Transverse colon (tissue), 4 donors: ENCODE measurements around the gene PICK1. TPM values are rescaled to one million over a fixed set of nuclear protein-coding genes. Genes with fewer than 3 reads are reported as not detected.

Source experiments
- DNase-seq: peaks from one replicate; pipeline ENCODE4 v3.0.0-alpha.2; 2019
- H3K27ac ChIP-seq, 4 donors: fragments of 200-600 bp; sonication (generic); 2 replicates each; pipeline ENCODE4 v1.5.1; 2016 to 2018; ENCODE audit warnings: inconsistent platforms in 4 of 4
- H3K27me3 ChIP-seq: fragments of 200-600 bp; sonication (generic); 2 replicates; pipeline ENCODE4 v1.5.1; 2017; ENCODE audit warnings: inconsistent platforms
- H3K36me3 ChIP-seq, 4 donors: fragments of 200-600 bp; sonication (generic); 2 replicates each; pipeline ENCODE4 v1.5.1; 2017 to 2019; ENCODE audit warnings: inconsistent platforms in 4 of 4
- H3K4me1 ChIP-seq, 4 donors: fragments of 200-600 bp; sonication (generic); 2 replicates each; pipeline ENCODE4 v1.5.1; 2017 to 2020; ENCODE audit warnings: inconsistent platforms in 4 of 4
- H3K4me3 ChIP-seq, 4 donors: fragments of 200-600 bp; sonication (generic); 1 replicate in 1 of 4; 2 replicates in 3 of 4; pipeline versions ENCODE4 v1.5.1 to v1.6.1; 2017 to 2019; ENCODE audit warnings: inconsistent platforms in 4 of 4
- H3K9me3 ChIP-seq, 2 donors: fragments of 200-600 bp; sonication (generic); 2 replicates each; pipeline ENCODE4 v1.5.1; 2017 to 2019; ENCODE audit warnings: inconsistent platforms in 2 of 2
- EP300 ChIP-seq: sonication (generic); formaldehyde crosslinking; IDR thresholded peaks from one replicate; pipeline ENCODE4 v1.6.1; 2017; ENCODE audit warnings: antibody characterized with exemption, low read depth
- POLR2A ChIP-seq: fragments of 450-650 bp; IDR thresholded peaks from one replicate; pipeline ENCODE4 v1.6.1; 2016; ENCODE audit warnings: antibody characterized with exemption, mild to moderate bottlenecking, moderate library complexity
- POLR2AphosphoS5 ChIP-seq, 3 donors: sonication (generic); formaldehyde crosslinking; IDR thresholded peaks; one replicate each; pipeline ENCODE4 v1.6.1; 2016; ENCODE audit warnings: antibody characterized with exemption in 3 of 3
- WGBS, 2 donors: methylation state at CpG; one replicate each; pipeline ENCODE4 v1.1.5; 2018; ENCODE audit warnings: low coverage in 1 of 2; 5-methylcytosine and 5-hydroxymethylcytosine counted together
- in situ Hi-C, 4 donors: fragments of 200-750 bp; cut with MboI; loops; one replicate each; pipeline versions ENCODE4 v1.15.0 to v1.15.1; 2017; ENCODE audit warnings: low sequenced_read_pairs in 3 of 4, low pct_ligation_motif_present in 1 of 4, low pct_unique_long_range_greater_than_20kb in 1 of 4
- intact Hi-C: fragments of 100-400 bp; cut with DNase I; formaldehyde crosslinking; loops from one replicate; pipeline ENCODE4 v1.15.1; 2023; ENCODE audit warnings: low total_unique reads
- total RNA-seq, 4 donors: library from RNA; depleted of rRNA; stranded (reverse); fragments of >200 nt; gene quantifications; one replicate each; pipeline ENCODE4 v1.1.0, GENCODE V29; 2016
- TF ChIP-seq, protein P1 (sequence below), 5 experiments: fragments of 200-600 bp in 3 of 5; fragments of 450-650 bp in 2 of 5; sonication (generic) in 3 of 5; IDR thresholded peaks; 1 replicate in 2 of 5; 2 replicates in 3 of 5; pipeline ENCODE4 v1.5.1; 2016 to 2017; ENCODE audit warnings: antibody characterized with exemption in 5 of 5, inconsistent platforms in 3 of 5, mild to moderate bottlenecking in 2 of 5, moderate library complexity in 1 of 5

PICK1 gene
- total RNA-seq, 4 donors from 2014 or later, result 34.3 to 127 (median 69.3) TPM

DNA sequence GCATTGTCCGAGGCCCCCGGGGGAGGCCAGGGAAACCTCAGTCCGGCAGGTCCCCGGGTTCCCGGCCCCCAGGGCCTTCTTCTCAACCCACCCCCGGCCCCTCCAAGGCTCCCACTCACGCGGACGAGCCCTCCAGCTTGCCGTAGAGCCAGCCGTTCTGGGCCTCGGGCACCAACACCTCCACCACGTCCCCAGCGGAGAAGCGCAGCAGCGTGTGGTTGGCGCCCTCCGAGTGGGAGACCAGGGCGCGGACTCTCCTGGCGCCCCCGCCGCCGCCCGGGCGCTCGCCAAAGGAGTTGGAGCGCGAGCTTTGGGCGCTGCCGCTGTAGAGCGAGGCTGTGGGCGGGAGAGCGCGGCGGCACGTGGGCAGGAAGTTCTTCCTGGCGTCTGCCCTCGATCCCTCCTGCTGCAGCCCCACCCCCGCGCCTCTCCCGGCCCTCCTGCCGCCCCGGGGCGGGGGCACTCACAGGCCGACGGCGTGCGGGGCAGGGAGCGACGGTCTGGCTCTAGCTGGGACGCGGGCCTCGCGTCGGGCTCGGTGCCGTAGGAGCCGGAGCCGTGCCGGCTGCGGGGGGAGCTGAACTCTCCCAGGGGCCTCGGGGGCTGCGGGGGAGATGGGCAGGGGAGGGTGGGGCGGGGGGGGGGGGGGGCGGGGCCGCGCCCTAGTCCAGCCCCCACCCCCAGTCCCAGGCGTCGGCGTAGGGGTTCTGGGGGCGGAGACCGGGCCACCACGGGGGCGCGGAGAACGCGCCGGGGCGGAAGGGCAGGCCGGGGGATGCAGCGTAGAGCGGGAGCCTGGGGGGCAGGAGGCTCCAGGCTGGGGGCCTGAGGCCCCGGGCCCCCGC lies 31.6 kb downstream of the PICK1 start:
- WGBS, 2 donors, result 85% methylated on average over 29 of the region's 85 CpGs; no CpG with 5 or more reads in 1 of the 2 donors
- no peaks in the 10 kb centered on the region for H3K9me3 ChIP-seq
- H3K27me3 ChIP-seq, result peaks cover 14% of the 10 kb centered on the region
- no peak for DNase-seq
- H3K36me3 ChIP-seq, result no peaks in the 10 kb centered on the region
- H3K4me3 ChIP-seq, result peak overlapping the region in 2 of 4 donors; percentile 20 to 30
- in situ Hi-C loops (no loop called here), intact Hi-C loops (no loop called here)
- TF ChIP-seq POLR2A, result no peak
- H3K4me1 ChIP-seq, result peaks cover 0 to 9% (median 4%) of the 10 kb centered on the region in 4 donors
- no peak overlapping the region for H3K27ac ChIP-seq

DNA sequence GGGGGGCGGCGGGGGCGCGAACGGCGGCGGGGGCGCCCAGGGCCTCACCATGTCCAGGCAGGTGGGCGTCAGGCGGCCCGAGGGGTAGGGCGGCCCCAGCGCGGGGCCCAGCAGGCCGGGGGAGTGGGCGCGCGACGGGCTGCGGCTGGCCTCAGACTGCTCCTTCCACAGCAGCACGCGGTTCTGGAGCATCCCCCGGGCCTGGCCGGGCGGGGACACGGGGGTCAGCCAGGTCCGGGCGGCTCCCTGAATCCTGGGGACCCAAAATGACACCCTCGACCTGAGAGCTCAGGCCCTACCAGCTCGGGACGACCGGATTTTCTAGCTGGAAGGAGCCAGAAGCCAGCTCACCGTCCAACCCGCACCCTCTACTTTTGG lies 32.3 kb downstream of the PICK1 start:
- H3K27ac ChIP-seq, result no peak overlapping the region
- H3K4me3 ChIP-seq, result no peak overlapping the region
- intact Hi-C loops (no loop called here), in situ Hi-C loops (no loop called here)
- no peaks in the 10 kb centered on the region for H3K36me3 ChIP-seq
- H3K27me3 ChIP-seq, result peaks cover 14% of the 10 kb centered on the region
- 61% methylated on average over 24 of the region's 34 CpGs; no CpG with 5 or more reads in 1 of the 2 donors for WGBS, 2 donors
- TF ChIP-seq, protein P1, sequence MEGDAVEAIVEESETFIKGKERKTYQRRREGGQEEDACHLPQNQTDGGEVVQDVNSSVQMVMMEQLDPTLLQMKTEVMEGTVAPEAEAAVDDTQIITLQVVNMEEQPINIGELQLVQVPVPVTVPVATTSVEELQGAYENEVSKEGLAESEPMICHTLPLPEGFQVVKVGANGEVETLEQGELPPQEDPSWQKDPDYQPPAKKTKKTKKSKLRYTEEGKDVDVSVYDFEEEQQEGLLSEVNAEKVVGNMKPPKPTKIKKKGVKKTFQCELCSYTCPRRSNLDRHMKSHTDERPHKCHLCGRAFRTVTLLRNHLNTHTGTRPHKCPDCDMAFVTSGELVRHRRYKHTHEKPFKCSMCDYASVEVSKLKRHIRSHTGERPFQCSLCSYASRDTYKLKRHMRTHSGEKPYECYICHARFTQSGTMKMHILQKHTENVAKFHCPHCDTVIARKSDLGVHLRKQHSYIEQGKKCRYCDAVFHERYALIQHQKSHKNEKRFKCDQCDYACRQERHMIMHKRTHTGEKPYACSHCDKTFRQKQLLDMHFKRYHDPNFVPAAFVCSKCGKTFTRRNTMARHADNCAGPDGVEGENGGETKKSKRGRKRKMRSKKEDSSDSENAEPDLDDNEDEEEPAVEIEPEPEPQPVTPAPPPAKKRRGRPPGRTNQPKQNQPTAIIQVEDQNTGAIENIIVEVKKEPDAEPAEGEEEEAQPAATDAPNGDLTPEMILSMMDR (IDR thresholded peaks at IDR 0.05), result no peak
- TF ChIP-seq POLR2A, result no peak
- no peak for DNase-seq
- H3K4me1 ChIP-seq, result peaks cover 0 to 9% (median 4%) of the 10 kb centered on the region in 4 donors
- no peaks in the 10 kb centered on the region for H3K9me3 ChIP-seq

DNA sequence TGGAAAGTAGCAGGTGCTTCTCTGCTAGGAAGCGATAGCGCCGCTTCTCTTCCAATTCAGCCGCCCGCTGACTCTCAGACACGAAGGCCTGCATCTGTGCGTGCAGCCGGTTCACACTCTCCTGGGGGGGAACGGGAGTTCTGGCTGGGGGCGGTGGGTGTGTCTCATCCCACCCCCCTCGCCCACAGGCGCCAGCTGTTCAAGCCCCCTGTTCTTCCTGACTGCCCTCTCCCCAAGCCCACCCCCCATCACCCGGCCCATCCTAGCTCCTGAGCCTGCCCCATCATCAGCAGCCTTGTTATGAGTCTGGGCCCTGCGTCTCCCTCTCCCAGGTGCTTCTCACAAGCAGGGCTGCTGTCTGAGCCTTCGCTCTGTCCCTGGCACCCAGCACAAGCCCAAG lies 39.9 kb downstream of the PICK1 start:
- intact Hi-C loops, result no loop called here
- WGBS, 2 donors, result 82% methylated on average over 15 of the region's 15 CpGs; no CpG with 5 or more reads in 1 of the 2 donors
- TF ChIP-seq POLR2AphosphoS5 (IDR thresholded peaks at IDR 0.05) (no peak), POLR2A (no peak), EP300 (no peak)
- TF ChIP-seq, protein P1 (IDR thresholded peaks at IDR 0.05), result no peak
- Histone ChIP-seq H3K36me3 (peaks cover 0 to 14% (median 5%) of the 10 kb centered on the region in 4 donors), H3K9me3 (no peaks in the 10 kb centered on the region), H3K27me3 (no peaks in the 10 kb centered on the region), H3K27ac (no peak overlapping the region), H3K4me3 (no peak overlapping the region), H3K4me1 (peaks cover 0 to 13% (median 5%) of the 10 kb centered on the region in 4 donors)
- in situ Hi-C loops, result no loop called here
- no peak for DNase-seq

DNA sequence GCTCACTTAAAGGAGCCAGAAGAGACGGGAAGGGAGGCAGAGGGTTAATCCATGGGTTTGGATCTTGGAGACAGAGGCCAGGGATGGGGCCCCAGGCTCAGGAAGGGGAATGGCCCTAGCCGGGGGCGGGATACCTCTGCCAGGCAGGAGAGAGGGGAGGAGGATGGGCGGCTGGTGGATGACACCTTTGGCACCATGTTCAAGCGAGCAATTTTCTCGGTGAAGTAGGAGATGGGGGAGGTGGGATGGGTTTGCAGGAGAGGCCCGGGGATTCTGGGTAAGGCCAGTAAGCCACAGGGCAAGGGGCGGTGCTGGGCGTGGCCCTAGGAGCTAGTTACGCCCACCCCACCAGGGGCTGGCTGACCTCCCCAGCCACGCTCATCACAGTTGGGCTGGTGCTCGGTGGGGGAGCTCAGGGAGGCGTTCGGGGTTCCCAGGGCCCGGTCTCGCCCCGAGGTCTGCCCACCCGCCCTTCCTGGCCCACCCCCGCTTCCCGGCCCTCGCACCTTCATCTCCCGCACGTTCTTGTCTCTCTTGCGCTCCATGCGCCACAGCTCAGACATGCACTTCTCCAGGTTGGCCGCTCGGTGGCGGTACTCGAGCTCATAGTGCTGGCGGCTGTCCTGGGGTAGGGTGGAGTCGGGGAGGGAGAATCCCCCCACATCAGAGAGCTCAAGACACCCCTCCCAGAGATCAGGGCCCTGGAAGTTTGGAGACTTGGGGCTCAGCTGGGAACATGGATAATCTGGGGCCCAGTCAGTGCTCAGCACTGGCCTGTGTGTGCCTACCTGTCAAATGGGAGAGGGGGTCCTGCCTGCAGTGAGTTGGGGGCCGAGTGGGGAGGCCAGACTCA lies 40.6 kb downstream of the PICK1 start:
- H3K4me1 ChIP-seq, result peaks cover 0 to 13% (median 5%) of the 10 kb centered on the region in 4 donors

More for the DNA sequence above, 40.6 kb downstream of the PICK1 start:
- TF ChIP-seq POLR2A (no peak), EP300 (no peak), POLR2AphosphoS5 (IDR thresholded peaks at IDR 0.05) (no peak)
- TF ChIP-seq, protein P1 (IDR thresholded peaks at IDR 0.05), result no peak
- peaks cover 0 to 14% (median 5%) of the 10 kb centered on the region in 4 donors for H3K36me3 ChIP-seq
- in situ Hi-C loops (no loop called here), intact Hi-C loops (no loop called here)
- H3K27ac ChIP-seq, result no peak overlapping the region
- 45 to 65% methylated on average over 2 to 32 of the region's 32 CpGs for WGBS, 2 donors
- no peaks in the 10 kb centered on the region for H3K27me3 ChIP-seq
- H3K9me3 ChIP-seq, result no peaks in the 10 kb centered on the region
- no peak overlapping the region for H3K4me3 ChIP-seq
- no peak for DNase-seq
